Esophagus squamous epithelium (tissue), 4 donors: ENCODE results near the gene RBM39.

Source experiments
- POLR2A ChIP-seq, 4 donors: fragments of 450-650 bp; IDR thresholded peaks; one replicate each; pipeline ENCODE4 v1.6.1; 2017; ENCODE audit warnings: antibody characterized with exemption in 4 of 4, mild to moderate bottlenecking in 4 of 4, moderate library complexity in 3 of 4
- TF ChIP-seq, protein P1 (sequence below), 6 experiments: fragments of 450-650 bp in 4 of 6; fragments of 200-600 bp in 2 of 6; sonication (generic) in 2 of 6; IDR thresholded peaks; one replicate each; pipeline ENCODE4 v1.5.1; 2016 to 2019; ENCODE audit warnings: antibody characterized with exemption in 6 of 6, mild to moderate bottlenecking in 4 of 6, moderate library complexity in 4 of 6

DNA sequence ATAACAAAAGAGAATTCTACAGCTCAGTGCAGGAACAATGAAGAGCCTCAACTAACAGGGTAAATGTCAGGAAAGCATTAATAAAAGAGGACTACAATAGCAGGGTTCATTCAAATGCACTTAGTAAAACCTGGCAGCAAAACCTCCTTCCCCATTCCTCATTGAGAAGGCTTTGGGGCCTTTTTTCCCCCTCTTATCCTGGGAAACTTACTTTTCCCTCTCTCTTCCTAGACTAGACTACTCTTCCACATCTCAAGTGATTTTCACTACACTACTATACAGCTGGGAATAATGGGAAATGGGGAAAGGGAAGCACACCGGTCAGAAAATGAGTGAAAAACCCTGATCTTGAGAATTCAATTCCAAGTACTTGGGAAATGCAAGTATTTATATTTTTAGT is 32.8 kb downstream of the RBM39 start:
- TF ChIP-seq, protein P1, sequence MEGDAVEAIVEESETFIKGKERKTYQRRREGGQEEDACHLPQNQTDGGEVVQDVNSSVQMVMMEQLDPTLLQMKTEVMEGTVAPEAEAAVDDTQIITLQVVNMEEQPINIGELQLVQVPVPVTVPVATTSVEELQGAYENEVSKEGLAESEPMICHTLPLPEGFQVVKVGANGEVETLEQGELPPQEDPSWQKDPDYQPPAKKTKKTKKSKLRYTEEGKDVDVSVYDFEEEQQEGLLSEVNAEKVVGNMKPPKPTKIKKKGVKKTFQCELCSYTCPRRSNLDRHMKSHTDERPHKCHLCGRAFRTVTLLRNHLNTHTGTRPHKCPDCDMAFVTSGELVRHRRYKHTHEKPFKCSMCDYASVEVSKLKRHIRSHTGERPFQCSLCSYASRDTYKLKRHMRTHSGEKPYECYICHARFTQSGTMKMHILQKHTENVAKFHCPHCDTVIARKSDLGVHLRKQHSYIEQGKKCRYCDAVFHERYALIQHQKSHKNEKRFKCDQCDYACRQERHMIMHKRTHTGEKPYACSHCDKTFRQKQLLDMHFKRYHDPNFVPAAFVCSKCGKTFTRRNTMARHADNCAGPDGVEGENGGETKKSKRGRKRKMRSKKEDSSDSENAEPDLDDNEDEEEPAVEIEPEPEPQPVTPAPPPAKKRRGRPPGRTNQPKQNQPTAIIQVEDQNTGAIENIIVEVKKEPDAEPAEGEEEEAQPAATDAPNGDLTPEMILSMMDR (IDR thresholded peaks at IDR 0.05), result no peak
- no peak for TF ChIP-seq POLR2A (IDR thresholded peaks at IDR 0.05)
